Measurements from ENCODE around the gene PCNX1. TPM values are rescaled to one million over a fixed set of nuclear protein-coding genes. Genes with fewer than 3 reads are reported as not detected.

The PCNX1 gene
- total RNA-seq, 4 donors from 2014 or later, result 47.1 to 73.6 (median 66.2) TPM

DNA sequence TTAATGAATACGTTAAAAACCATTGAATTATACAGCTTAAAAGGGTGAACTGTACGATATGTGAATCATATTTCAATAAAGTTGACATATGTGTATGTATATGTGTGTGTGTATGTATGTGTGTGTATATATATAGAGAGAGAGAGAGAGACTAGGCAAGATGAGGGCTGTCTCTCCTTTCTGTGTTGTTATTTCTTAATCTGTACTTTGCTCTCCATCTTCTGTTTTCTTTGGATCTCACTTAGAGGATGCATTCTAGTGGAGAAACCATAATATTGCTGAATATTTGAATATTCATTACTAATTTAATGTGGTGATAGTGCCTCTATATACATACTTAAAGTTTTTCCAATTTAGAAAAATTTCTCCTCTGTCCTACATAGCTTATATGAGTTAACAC, 50.5 kb downstream of the PCNX1 start:
- no peak for ATAC-seq
- H3K27me3 ChIP-seq, result no peaks in the 10 kb centered on the region
- 89 to 90% methylated on average over 2 of the region's 2 CpGs for WGBS, 2 donors (ENCODE audit: low coverage in 1 of 2)
- peaks cover 0 to 17% (median 0%) of the 10 kb centered on the region in 3 donors for H3K4me1 ChIP-seq
- H3K9me3 ChIP-seq, result no peaks in the 10 kb centered on the region
- peaks cover 0 to 8% of the 10 kb centered on the region in 2 donors for H3K36me3 ChIP-seq
- H3K27ac ChIP-seq, result no peak overlapping the region
- TF ChIP-seq POLR2AphosphoS5 (IDR thresholded peaks at IDR 0.05) (no peak), EP300 (IDR thresholded peaks at IDR 0.05) (no peak), POLR2A (IDR thresholded peaks at IDR 0.05) (no peak)
- TF ChIP-seq, protein P1, sequence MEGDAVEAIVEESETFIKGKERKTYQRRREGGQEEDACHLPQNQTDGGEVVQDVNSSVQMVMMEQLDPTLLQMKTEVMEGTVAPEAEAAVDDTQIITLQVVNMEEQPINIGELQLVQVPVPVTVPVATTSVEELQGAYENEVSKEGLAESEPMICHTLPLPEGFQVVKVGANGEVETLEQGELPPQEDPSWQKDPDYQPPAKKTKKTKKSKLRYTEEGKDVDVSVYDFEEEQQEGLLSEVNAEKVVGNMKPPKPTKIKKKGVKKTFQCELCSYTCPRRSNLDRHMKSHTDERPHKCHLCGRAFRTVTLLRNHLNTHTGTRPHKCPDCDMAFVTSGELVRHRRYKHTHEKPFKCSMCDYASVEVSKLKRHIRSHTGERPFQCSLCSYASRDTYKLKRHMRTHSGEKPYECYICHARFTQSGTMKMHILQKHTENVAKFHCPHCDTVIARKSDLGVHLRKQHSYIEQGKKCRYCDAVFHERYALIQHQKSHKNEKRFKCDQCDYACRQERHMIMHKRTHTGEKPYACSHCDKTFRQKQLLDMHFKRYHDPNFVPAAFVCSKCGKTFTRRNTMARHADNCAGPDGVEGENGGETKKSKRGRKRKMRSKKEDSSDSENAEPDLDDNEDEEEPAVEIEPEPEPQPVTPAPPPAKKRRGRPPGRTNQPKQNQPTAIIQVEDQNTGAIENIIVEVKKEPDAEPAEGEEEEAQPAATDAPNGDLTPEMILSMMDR (IDR thresholded peaks at IDR 0.05), result no peak
- H3K4me3 ChIP-seq, result no peak overlapping the region

GRCh38 chr14:70962935-70963334, 55.7 kb downstream of the PCNX1 start:
- no peak for ATAC-seq
- TF ChIP-seq EP300 (IDR thresholded peaks at IDR 0.05) (no peak), POLR2A (IDR thresholded peaks at IDR 0.05) (no peak), POLR2AphosphoS5 (IDR thresholded peaks at IDR 0.05) (no peak)
- TF ChIP-seq, protein P1 (IDR thresholded peaks at IDR 0.05), result no peak
- Histone ChIP-seq H3K4me1 (peaks cover 0 to 12% (median 3%) of the 10 kb centered on the region in 3 donors), H3K27ac (no peak overlapping the region), H3K4me3 (no peak overlapping the region), H3K36me3 (peaks cover 0 to 8% of the 10 kb centered on the region in 2 donors), H3K9me3 (no peaks in the 10 kb centered on the region), H3K27me3 (no peaks in the 10 kb centered on the region)
- WGBS, 2 donors (ENCODE audit: low coverage in 1 of 2), result 83 to 85% methylated on average over 2 of the region's 2 CpGs

DNA sequence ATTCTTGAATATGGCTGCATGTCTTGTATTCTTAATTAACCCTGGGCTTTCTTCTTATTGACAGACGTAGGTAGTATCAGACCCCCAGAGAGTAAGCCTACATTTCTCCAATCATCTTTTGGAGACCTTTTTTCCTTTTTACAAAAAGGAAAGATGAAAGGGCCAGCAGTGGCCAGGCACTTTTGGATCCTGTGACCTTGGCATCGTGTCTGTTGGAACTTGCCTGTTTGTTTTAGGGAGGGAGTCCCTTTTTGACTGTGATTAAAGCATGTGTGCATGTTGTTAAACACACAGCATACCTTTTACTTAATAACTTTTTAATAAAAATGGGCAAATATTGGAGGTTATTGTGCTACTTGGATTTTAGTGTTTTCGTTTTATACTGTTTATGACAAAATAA, 57.2 kb downstream of the PCNX1 start:
- Histone ChIP-seq H3K27ac (no peak overlapping the region), H3K36me3 (peaks cover 0 to 12% of the 10 kb centered on the region in 2 donors), H3K27me3 (no peaks in the 10 kb centered on the region), H3K9me3 (no peaks in the 10 kb centered on the region), H3K4me3 (no peak overlapping the region), H3K4me1 (peaks cover 0 to 12% (median 3%) of the 10 kb centered on the region in 3 donors)
- ATAC-seq, result no peak
- whole genome bisulfite sequencing, 2 donors (ENCODE audit: low coverage in 1 of 2), result 76 to 82% methylated on average over 3 of the region's 3 CpGs
- TF ChIP-seq POLR2A (IDR thresholded peaks at IDR 0.05), result no peak
- TF ChIP-seq, protein P1 (IDR thresholded peaks at IDR 0.05), result no peak
- no peak for TF ChIP-seq EP300 (IDR thresholded peaks at IDR 0.05)
- no peak for TF ChIP-seq POLR2AphosphoS5 (IDR thresholded peaks at IDR 0.05)

GRCh38 chr14:70971560-70971959, 64.3 kb downstream of the PCNX1 start:
- peaks cover 0 to 8% (median 0%) of the 10 kb centered on the region in 3 donors for H3K4me1 ChIP-seq
- no peaks in the 10 kb centered on the region for H3K27me3 ChIP-seq
- WGBS, 2 donors (ENCODE audit: low coverage in 1 of 2), result 40 to 58% methylated on average over 1 to 2 of the region's 2 CpGs
- H3K9me3 ChIP-seq, result no peaks in the 10 kb centered on the region
- ATAC-seq, result no peak
- TF ChIP-seq POLR2AphosphoS5 (IDR thresholded peaks at IDR 0.05) (no peak), EP300 (IDR thresholded peaks at IDR 0.05) (no peak), POLR2A (IDR thresholded peaks at IDR 0.05) (no peak)
- TF ChIP-seq, protein P1 (IDR thresholded peaks at IDR 0.05), result no peak
- H3K27ac ChIP-seq, result no peak overlapping the region
- H3K4me3 ChIP-seq, result no peak overlapping the region
- peaks cover 3 to 18% of the 10 kb centered on the region in 2 donors for H3K36me3 ChIP-seq
